ENCODE results near the gene CDK6. TPM values are rescaled to one million over a fixed set of nuclear protein-coding genes. Genes with fewer than 3 reads are reported as not detected.

The CDK6 gene
- total RNA-seq, 4 donors from 2014 or later: 22.2 to 45.4 (median 36.4) TPM

DNA sequence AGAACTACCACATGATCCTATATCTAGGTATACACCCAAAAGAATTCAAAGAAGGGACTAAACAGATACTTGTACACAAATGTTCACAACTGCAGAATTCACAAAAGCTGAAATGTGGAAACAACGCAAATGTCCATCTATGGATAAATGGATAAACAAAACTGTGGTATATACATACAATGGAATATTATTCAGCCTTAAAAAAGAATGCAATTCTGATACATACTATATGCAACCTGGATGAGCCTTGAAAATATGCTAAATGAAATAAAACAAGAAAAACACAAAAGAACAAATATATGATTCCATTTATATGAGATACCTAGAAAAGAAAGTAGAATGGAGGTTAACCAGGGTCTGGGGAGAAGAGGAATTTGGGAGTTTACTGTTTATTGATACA, 253.4 kb downstream of the CDK6 start:
- DNase-seq (ENCODE audit: extremely low spot score): no peak
- peaks cover 26 to 41% (median 38%) of the 10 kb centered on the region in 4 donors for H3K4me1 ChIP-seq
- H3K9me3 ChIP-seq: no peaks in the 10 kb centered on the region
- intact Hi-C loops (cut with DNase I): loop anchor here (10.0 kb wide), 1 partner anchor 48 kb away; no protein-coding TSS in a partner anchor
- H3K36me3 ChIP-seq: peaks cover 24 to 33% (median 28%) of the 10 kb centered on the region in 4 donors
- H3K27me3 ChIP-seq: no peaks in the 10 kb centered on the region
- H3K27ac ChIP-seq (replicated peaks in 1 of 4): no peak overlapping the region
- TF ChIP-seq POLR2AphosphoS5 (IDR thresholded peaks at IDR 0.05): no peak
- TF ChIP-seq, protein P1, sequence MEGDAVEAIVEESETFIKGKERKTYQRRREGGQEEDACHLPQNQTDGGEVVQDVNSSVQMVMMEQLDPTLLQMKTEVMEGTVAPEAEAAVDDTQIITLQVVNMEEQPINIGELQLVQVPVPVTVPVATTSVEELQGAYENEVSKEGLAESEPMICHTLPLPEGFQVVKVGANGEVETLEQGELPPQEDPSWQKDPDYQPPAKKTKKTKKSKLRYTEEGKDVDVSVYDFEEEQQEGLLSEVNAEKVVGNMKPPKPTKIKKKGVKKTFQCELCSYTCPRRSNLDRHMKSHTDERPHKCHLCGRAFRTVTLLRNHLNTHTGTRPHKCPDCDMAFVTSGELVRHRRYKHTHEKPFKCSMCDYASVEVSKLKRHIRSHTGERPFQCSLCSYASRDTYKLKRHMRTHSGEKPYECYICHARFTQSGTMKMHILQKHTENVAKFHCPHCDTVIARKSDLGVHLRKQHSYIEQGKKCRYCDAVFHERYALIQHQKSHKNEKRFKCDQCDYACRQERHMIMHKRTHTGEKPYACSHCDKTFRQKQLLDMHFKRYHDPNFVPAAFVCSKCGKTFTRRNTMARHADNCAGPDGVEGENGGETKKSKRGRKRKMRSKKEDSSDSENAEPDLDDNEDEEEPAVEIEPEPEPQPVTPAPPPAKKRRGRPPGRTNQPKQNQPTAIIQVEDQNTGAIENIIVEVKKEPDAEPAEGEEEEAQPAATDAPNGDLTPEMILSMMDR (IDR thresholded peaks at IDR 0.05): no peak
- TF ChIP-seq EP300 (IDR thresholded peaks at IDR 0.05): no peak
- TF ChIP-seq POLR2A (IDR thresholded peaks at IDR 0.05; ENCODE audit: low read depth): no peak
- WGBS: 100% methylated on average over 1 of the region's 1 CpG
- no peak overlapping the region for H3K4me3 ChIP-seq

DNA sequence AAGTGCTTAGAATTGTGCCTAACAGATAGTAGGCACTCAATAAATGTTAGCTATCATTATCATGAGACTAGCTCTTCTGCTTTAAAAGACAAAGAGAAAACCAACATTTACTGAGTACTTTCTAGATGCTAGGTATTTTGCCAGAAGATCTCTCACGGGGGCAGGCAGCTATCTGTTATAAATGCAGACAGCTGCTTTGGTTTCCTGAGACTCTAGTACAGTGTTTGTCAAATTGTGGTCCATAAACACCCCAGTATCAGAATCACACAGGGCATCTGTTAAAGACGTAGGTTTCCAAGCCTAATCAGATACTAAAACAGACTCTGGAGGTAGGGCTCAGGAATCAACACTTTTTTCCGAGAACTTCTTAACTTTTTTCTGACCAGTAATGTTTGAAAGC, 260.1 kb downstream of the CDK6 start:
- Histone ChIP-seq H3K27me3 (no peaks in the 10 kb centered on the region), H3K36me3 (peaks cover 66 to 95% (median 82%) of the 10 kb centered on the region in 4 donors), H3K4me3 (no peak overlapping the region), H3K9me3 (no peaks in the 10 kb centered on the region), H3K4me1 (no peaks in the 10 kb centered on the region), H3K27ac (replicated peaks in 1 of 4) (no peak overlapping the region)
- DNase-seq (ENCODE audit: extremely low spot score): no peak
- TF ChIP-seq, protein P1 (IDR thresholded peaks at IDR 0.05): no peak
- no peak for TF ChIP-seq POLR2A (IDR thresholded peaks at IDR 0.05; ENCODE audit: low read depth)
- no peak for TF ChIP-seq POLR2AphosphoS5 (IDR thresholded peaks at IDR 0.05)
- no peak for TF ChIP-seq EP300 (IDR thresholded peaks at IDR 0.05)
- intact Hi-C loops (cut with DNase I): no loop called here
- WGBS: 80% methylated on average over 3 of the region's 3 CpGs

DNA sequence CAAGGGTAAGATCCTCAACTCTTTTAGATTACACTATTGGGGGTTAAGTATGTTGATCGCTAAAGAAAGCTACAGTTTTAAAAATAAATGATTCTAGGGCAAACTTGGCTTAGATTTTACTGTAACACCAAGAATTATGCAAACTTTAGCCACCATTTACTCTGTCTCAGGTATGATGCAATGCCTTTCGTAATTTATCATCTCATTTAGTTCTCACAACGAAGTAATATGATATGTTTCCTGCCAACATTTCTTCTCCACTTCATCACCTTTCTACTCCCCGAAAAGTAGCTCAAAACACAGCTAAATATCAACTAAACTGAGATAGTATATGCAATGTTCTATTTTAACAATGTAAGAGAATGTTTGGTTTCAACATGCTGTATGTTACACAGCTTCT, 267.2 kb downstream of the CDK6 start:
- Histone ChIP-seq H3K4me3 (no peak overlapping the region), H3K9me3 (no peaks in the 10 kb centered on the region), H3K4me1 (no peaks in the 10 kb centered on the region), H3K36me3 (peaks cover 39 to 95% (median 74%) of the 10 kb centered on the region in 4 donors), H3K27ac (replicated peaks in 1 of 4) (no peak overlapping the region), H3K27me3 (no peaks in the 10 kb centered on the region)
- WGBS: 89% methylated on average over 4 of the region's 4 CpGs
- TF ChIP-seq POLR2AphosphoS5 (IDR thresholded peaks at IDR 0.05) (no peak), EP300 (IDR thresholded peaks at IDR 0.05) (no peak), POLR2A (IDR thresholded peaks at IDR 0.05; ENCODE audit: low read depth) (no peak)
- TF ChIP-seq, protein P1 (IDR thresholded peaks at IDR 0.05): no peak
- intact Hi-C loops (cut with DNase I): no loop called here
- DNase-seq (ENCODE audit: extremely low spot score): no peak

DNA sequence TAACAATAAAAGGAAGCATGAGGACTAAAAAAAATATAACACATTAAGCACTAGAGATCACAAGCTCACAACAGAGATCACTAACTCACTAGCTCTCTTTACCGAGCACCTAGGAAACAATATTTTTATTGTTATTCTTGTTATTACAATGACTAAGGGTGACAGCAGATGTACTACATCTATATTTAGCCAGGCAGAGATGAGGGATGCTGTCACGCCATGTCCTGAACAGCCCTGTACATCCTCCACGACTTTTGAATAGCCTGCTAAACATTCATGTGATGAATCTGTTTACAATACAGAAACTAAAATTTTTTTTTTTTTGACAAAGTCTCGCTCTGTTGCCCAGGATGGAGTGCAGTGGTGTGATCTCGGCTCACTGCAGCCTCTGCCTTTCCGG, 268.9 kb downstream of the CDK6 start:
- WGBS: 86% methylated on average over 6 of the region's 6 CpGs
- no peaks in the 10 kb centered on the region for H3K27me3 ChIP-seq
- no peak for DNase-seq (ENCODE audit: extremely low spot score)
- no peaks in the 10 kb centered on the region for H3K4me1 ChIP-seq
- intact Hi-C loops (cut with DNase I): no loop called here
- H3K36me3 ChIP-seq: peaks cover 27 to 98% (median 76%) of the 10 kb centered on the region in 4 donors
- H3K4me3 ChIP-seq: no peak overlapping the region
- TF ChIP-seq EP300 (IDR thresholded peaks at IDR 0.05): no peak
- no peak for TF ChIP-seq POLR2AphosphoS5 (IDR thresholded peaks at IDR 0.05)
- TF ChIP-seq POLR2A (IDR thresholded peaks at IDR 0.05; ENCODE audit: low read depth): no peak
- TF ChIP-seq, protein P1 (IDR thresholded peaks at IDR 0.05): no peak
- H3K27ac ChIP-seq (replicated peaks in 1 of 4): no peak overlapping the region
- H3K9me3 ChIP-seq: no peaks in the 10 kb centered on the region

DNA sequence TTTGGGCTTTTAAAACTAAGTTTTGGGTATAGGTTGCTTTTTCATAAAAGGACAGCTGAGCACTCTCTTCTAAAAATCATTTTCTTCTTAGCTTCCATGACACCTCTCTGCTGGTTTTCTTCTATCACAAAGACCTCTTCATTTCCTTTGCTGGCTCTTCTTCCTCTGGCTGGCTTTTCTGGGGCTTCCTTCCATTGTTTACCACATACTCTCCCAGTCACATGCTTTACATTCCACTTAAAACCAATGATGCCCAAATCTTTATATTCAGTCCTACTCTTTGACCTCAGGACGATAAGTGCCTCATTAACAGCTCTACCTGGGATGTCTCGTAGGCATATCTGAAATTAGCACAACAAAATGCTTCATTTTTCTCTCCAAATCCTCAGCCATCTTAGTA, 273.0 kb downstream of the CDK6 start:
- H3K27ac ChIP-seq (replicated peaks in 1 of 4): no peak overlapping the region
- peaks cover 0 to 9% (median 3%) of the 10 kb centered on the region in 4 donors for H3K4me1 ChIP-seq
- peaks cover 17 to 86% (median 56%) of the 10 kb centered on the region in 4 donors for H3K36me3 ChIP-seq
- no peak overlapping the region for H3K4me3 ChIP-seq
- no peak for TF ChIP-seq EP300 (IDR thresholded peaks at IDR 0.05)
- no peak for TF ChIP-seq POLR2A (IDR thresholded peaks at IDR 0.05; ENCODE audit: low read depth)
- TF ChIP-seq, protein P1 (IDR thresholded peaks at IDR 0.05): no peak
- no peak for TF ChIP-seq POLR2AphosphoS5 (IDR thresholded peaks at IDR 0.05)
- WGBS: 77% methylated on average over 2 of the region's 2 CpGs
- no peak for DNase-seq (ENCODE audit: extremely low spot score)
- intact Hi-C loops (cut with DNase I): no loop called here
- no peaks in the 10 kb centered on the region for H3K9me3 ChIP-seq
- no peaks in the 10 kb centered on the region for H3K27me3 ChIP-seq
